ENCODE measurements around the gene SAMD8.

The SAMD8 gene

DNA sequence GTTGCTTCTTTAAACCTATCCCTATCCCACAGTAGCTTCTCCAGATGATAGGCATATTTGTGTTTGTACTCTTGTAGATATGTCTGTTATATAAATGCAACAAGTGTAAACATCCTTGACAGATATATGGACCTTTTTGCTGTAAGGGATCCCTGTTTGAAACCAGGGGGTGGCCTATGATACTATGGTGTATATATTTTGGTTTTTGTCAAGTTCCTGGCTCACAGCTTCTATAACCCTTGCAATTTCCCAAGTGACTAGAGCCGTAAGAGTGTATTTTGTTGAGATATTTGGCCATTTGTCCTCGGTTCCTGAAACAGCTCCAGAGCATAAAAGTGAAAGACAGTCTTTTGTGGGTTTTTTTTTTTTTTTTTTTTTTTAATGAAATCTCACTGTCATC, 114.6 kb downstream of the SAMD8 start:
- H3K4me1 ChIP-seq = peaks cover 35% of the 10 kb centered on the region
- peak overlapping the region; percentile 75 for H3K27ac ChIP-seq
- H3K4me2 ChIP-seq (ENCODE audit: low read length) = peak overlapping the region; percentile 51
- no peaks in the 10 kb centered on the region for H3K27me3 ChIP-seq (ENCODE audit: control insufficient read depth, insufficient read depth, low read length)
- H3K79me2 ChIP-seq = peaks cover 24% of the 10 kb centered on the region
- no peaks in the 10 kb centered on the region for H3K36me3 ChIP-seq (ENCODE audit: control insufficient read depth, insufficient read depth, low read length)
- TF ChIP-seq, protein P1, sequence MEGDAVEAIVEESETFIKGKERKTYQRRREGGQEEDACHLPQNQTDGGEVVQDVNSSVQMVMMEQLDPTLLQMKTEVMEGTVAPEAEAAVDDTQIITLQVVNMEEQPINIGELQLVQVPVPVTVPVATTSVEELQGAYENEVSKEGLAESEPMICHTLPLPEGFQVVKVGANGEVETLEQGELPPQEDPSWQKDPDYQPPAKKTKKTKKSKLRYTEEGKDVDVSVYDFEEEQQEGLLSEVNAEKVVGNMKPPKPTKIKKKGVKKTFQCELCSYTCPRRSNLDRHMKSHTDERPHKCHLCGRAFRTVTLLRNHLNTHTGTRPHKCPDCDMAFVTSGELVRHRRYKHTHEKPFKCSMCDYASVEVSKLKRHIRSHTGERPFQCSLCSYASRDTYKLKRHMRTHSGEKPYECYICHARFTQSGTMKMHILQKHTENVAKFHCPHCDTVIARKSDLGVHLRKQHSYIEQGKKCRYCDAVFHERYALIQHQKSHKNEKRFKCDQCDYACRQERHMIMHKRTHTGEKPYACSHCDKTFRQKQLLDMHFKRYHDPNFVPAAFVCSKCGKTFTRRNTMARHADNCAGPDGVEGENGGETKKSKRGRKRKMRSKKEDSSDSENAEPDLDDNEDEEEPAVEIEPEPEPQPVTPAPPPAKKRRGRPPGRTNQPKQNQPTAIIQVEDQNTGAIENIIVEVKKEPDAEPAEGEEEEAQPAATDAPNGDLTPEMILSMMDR (IDR thresholded peaks at IDR 0.05) = no peak
- H2AFZ ChIP-seq = no peak overlapping the region
- H3K9ac ChIP-seq = no peak overlapping the region
- H3K4me3 ChIP-seq (ENCODE audit: low read depth, low read length) = peak overlapping the region; percentile 32
- no peaks in the 10 kb centered on the region for H3K9me3 ChIP-seq (ENCODE audit: control insufficient read depth, low read length)

DNA sequence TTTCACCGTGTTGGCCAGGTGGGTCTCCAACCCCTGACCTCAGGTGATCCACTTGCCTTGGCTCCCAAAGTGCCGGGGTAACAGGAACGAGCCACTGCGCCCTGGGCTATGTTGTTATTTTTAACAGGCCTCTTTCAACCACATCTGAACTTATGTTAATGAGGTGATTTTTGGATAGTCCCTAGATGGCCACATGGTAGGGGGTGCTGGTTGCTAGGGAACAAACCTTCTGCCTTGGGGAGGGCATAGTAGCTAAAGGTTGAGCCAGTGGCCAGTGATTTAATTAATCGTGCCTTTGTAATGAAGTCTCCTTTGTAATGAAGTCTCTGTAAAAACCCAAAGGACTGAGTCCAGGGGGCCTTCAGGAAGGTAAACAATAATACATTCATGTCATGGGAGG, 115.2 kb downstream of the SAMD8 start:
- H3K4me2 ChIP-seq (ENCODE audit: low read length) = peak overlapping the region; percentile 51
- no peaks in the 10 kb centered on the region for H3K36me3 ChIP-seq (ENCODE audit: control insufficient read depth, insufficient read depth, low read length)
- no peak overlapping the region for H2AFZ ChIP-seq
- H3K4me1 ChIP-seq = peaks cover 35% of the 10 kb centered on the region
- no peak overlapping the region for H3K9ac ChIP-seq
- no peak overlapping the region for H3K4me3 ChIP-seq (ENCODE audit: low read depth, low read length)
- H3K9me3 ChIP-seq (ENCODE audit: control insufficient read depth, low read length) = no peaks in the 10 kb centered on the region
- TF ChIP-seq, protein P1 (IDR thresholded peaks at IDR 0.05) = no peak
- no peak overlapping the region for H3K27ac ChIP-seq
- no peaks in the 10 kb centered on the region for H3K27me3 ChIP-seq (ENCODE audit: control insufficient read depth, insufficient read depth, low read length)
- peaks cover 24% of the 10 kb centered on the region for H3K79me2 ChIP-seq

DNA sequence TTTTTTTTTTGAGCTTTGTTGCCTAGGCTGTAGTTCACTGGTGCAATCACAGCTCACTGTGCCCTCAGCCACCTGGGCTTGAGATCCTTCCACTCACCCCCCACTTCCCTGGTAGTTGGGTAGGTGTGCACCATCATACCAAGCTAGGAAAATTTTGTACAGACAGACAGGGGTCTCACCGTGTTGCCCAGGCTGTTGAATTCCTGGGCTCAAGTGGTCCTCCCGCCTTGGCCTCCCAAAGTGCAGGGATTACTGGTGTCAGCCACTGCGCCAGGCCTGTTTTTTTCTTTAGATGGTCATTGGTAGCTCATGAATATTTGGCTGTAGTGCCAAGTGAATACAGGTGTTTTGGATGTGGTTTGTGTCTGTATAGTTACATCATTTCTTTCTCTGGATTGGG, 116.8 kb downstream of the SAMD8 start:
- Histone ChIP-seq H3K4me1 (peaks cover 42% of the 10 kb centered on the region), H3K36me3 (ENCODE audit: control insufficient read depth, insufficient read depth, low read length) (no peaks in the 10 kb centered on the region), H3K4me3 (ENCODE audit: low read depth, low read length) (no peak overlapping the region), H3K9ac (no peak overlapping the region), H2AFZ (no peak overlapping the region), H3K9me3 (ENCODE audit: control insufficient read depth, low read length) (no peaks in the 10 kb centered on the region), H3K27ac (no peak overlapping the region), H3K79me2 (peaks cover 24% of the 10 kb centered on the region), H3K4me2 (ENCODE audit: low read length) (no peak overlapping the region), H3K27me3 (ENCODE audit: control insufficient read depth, insufficient read depth, low read length) (no peaks in the 10 kb centered on the region)
- TF ChIP-seq, protein P1 (IDR thresholded peaks at IDR 0.05) = no peak

DNA sequence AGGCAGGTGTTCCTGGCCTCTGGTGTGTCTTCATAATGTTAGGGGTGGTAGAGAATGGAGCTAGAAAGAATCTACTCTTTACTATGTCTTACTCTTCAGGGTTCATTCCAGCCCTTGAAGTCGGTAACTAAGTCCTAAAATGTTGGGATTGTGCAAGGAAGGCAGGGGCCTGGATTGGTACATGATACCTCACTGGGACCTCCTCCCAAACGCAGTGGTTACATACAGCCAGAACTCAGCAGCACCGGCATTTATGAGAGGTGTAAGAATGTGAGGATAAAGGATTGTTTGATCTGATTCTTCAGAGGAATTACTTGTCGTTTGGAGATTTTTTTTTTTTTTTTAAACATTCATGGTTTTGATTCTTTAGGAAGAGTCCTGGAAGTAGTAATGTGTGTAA, 117.4 kb downstream of the SAMD8 start:
- no peaks in the 10 kb centered on the region for H3K9me3 ChIP-seq (ENCODE audit: control insufficient read depth, low read length)
- TF ChIP-seq, protein P1 (IDR thresholded peaks at IDR 0.05) = no peak
- H3K4me3 ChIP-seq (ENCODE audit: low read depth, low read length) = no peak overlapping the region
- H3K27ac ChIP-seq = no peak overlapping the region
- no peaks in the 10 kb centered on the region for H3K27me3 ChIP-seq (ENCODE audit: control insufficient read depth, insufficient read depth, low read length)
- H3K79me2 ChIP-seq = peaks cover 24% of the 10 kb centered on the region
- no peak overlapping the region for H3K4me2 ChIP-seq (ENCODE audit: low read length)
- peaks cover 47% of the 10 kb centered on the region for H3K4me1 ChIP-seq
- H3K36me3 ChIP-seq (ENCODE audit: control insufficient read depth, insufficient read depth, low read length) = no peaks in the 10 kb centered on the region
- H2AFZ ChIP-seq = no peak overlapping the region
- H3K9ac ChIP-seq = no peak overlapping the region

DNA sequence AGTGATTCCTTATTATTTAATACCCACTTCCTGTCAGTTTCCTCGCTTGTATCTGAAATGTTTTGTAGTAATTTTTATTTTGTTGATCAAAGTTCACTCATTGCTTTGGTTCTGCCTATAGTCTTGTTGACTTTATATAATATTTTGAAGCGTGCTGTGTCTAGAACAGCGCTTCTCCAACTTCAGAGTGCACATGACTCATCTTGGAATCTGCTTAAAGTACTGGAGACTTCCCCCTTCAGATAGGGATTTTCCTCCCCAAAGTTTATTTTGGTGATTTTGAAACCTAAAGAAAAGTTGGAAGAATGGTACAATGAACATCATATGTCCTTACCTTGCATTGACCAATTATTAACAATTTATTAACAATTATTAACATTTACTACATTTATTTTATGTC, 118.5 kb downstream of the SAMD8 start:
- H3K4me1 ChIP-seq = peaks cover 39% of the 10 kb centered on the region
- H3K79me2 ChIP-seq = peaks cover 24% of the 10 kb centered on the region

More for the DNA sequence above, 118.5 kb downstream of the SAMD8 start:
- Histone ChIP-seq H3K27me3 (ENCODE audit: control insufficient read depth, insufficient read depth, low read length) (no peaks in the 10 kb centered on the region), H3K9ac (no peak overlapping the region), H3K36me3 (ENCODE audit: control insufficient read depth, insufficient read depth, low read length) (no peaks in the 10 kb centered on the region), H3K4me2 (ENCODE audit: low read length) (no peak overlapping the region), H2AFZ (no peak overlapping the region), H3K9me3 (ENCODE audit: control insufficient read depth, low read length) (no peaks in the 10 kb centered on the region), H3K27ac (no peak overlapping the region), H3K4me3 (ENCODE audit: low read depth, low read length) (no peak overlapping the region)
- TF ChIP-seq, protein P1 (IDR thresholded peaks at IDR 0.05) = no peak

Measured in parathyroid adenoma (tissue), 2 donors.